Measurements from ENCODE around the gene TET1.
A peak's percentile ranks its signal among the peaks of the same experiment; 100 is the strongest.
"Not testable (repeated sequence)": the region's sequence is repeated elsewhere in the genome, so short reads cannot be mapped to it uniquely, and the experiment has no call there.

Gene TET1

DNA sequence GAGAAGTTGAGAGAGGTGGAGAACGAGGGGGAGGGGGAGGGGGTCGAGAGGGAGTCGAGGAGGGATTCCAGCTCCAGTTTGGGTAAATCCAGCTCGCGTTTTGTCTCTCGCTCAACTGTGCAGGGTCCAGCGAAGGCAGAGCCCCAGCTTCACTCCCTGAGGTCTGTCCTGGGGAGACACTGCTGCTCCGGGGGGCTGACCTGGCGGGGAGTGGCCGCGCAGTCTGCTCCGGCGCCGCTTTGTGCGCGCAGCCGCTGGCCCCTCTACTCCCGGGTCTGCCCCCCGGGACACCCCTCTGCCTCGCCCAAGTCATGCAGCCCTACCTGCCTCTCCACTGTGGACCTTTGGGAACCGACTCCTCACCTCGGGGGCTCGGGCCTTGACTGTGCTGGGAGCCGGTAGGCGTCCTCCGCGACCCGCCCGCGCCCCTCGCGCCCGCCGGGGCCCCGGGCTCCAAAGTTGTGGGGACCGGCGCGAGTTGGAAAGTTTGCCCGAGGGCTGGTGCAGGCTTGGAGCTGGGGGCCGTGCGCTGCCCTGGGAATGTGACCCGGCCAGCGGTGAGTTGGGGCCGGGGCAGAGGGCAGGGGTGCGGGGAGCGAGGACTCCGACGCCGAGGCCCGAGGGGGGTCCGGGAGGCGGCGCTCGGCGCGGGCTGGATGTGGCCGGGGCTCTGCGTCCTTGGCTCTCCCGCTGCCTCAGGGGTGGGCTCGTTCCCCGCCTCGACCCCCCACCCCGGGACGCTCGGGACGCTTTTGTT lies at the start of gene TET1:
Gene TET1, plus strand, starts transcription at position 152 of the 757 bp plus-strand sequence. CDS start 12,002 bp downstream, outside the sequence.
- TF ChIP-seq MYC (IDR thresholded peaks at IDR 0.05; ENCODE audit: low read depth, low read length) (peak; percentile 9; the same call in 1 of the 2 replicates), POLR2A (IDR thresholded peaks at IDR 0.05; ENCODE audit: extremely low read depth, insufficient read length) (peak; percentile 85)
- TF ChIP-seq, protein P1, sequence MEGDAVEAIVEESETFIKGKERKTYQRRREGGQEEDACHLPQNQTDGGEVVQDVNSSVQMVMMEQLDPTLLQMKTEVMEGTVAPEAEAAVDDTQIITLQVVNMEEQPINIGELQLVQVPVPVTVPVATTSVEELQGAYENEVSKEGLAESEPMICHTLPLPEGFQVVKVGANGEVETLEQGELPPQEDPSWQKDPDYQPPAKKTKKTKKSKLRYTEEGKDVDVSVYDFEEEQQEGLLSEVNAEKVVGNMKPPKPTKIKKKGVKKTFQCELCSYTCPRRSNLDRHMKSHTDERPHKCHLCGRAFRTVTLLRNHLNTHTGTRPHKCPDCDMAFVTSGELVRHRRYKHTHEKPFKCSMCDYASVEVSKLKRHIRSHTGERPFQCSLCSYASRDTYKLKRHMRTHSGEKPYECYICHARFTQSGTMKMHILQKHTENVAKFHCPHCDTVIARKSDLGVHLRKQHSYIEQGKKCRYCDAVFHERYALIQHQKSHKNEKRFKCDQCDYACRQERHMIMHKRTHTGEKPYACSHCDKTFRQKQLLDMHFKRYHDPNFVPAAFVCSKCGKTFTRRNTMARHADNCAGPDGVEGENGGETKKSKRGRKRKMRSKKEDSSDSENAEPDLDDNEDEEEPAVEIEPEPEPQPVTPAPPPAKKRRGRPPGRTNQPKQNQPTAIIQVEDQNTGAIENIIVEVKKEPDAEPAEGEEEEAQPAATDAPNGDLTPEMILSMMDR (IDR thresholded peaks at IDR 0.05; ENCODE audit: low read depth, low read length), result no peak
- TF ChIP-seq, protein P2, sequence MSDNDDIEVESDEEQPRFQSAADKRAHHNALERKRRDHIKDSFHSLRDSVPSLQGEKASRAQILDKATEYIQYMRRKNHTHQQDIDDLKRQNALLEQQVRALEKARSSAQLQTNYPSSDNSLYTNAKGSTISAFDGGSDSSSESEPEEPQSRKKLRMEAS (IDR thresholded peaks at IDR 0.05; ENCODE audit: low read depth, low read length), result no peak
- DNase-seq (ENCODE audit: low read depth), result peak; percentile 84
- peak within 1 kb of the TSS; percentile 62 for H3K4me3 ChIP-seq (ENCODE audit: low read depth, low read length)

DNA sequence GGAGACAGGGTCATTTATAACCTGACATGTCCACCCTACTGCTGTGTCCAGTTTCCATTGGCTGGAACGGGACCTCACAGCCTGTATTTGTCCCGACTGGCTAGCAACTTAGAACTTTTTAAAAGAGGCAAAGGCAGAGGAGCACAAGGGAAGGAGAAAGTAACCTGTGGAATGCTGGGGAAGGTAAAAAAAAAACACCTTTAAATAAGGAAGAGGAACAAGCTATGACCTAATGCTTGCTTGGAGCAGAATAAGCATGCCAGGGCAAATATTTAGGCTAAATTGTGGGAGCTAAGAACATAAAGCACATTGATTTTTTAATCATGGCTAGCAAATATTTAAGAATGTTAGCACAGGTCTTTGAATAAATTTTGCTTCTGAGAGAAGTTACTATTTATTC lies 43.9 kb upstream of the TET1 start:
- H3K4me3 ChIP-seq (ENCODE audit: low read depth, low read length), result not testable (repeated sequence)

DNA sequence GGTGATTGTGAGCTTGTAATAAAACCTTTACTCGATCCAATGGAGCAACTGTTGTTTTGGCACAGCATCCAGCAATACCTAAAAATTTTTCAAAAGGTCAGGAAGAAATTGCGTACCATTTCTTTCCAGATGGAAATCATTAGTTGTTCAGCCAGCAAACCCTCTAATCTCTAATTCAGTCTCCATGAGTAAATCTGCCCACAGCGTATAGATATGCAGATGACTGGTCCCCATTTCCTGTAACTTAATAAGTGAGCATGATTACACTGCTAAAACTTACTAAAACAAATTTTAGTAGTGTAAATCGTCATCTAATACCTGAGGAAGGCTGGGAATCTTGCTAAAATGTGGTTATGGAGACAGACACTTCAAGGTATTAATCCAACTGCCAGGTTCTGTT lies 43.4 kb upstream of the TET1 start:
- H3K4me3 ChIP-seq (ENCODE audit: low read depth, low read length), result no peak overlapping the region
- TF ChIP-seq MYC (IDR thresholded peaks at IDR 0.05; ENCODE audit: low read depth, low read length) (no peak), POLR2A (IDR thresholded peaks at IDR 0.05; ENCODE audit: extremely low read depth, insufficient read length) (no peak)
- TF ChIP-seq, protein P1 (IDR thresholded peaks at IDR 0.05; ENCODE audit: low read depth, low read length), result no peak
- TF ChIP-seq, protein P2 (IDR thresholded peaks at IDR 0.05; ENCODE audit: low read depth, low read length), result no peak
- no peak for DNase-seq (ENCODE audit: low read depth)

More for the DNA sequence above, 43.9 kb upstream of the TET1 start:
- DNase-seq (ENCODE audit: low read depth), result not testable (repeated sequence)

DNA sequence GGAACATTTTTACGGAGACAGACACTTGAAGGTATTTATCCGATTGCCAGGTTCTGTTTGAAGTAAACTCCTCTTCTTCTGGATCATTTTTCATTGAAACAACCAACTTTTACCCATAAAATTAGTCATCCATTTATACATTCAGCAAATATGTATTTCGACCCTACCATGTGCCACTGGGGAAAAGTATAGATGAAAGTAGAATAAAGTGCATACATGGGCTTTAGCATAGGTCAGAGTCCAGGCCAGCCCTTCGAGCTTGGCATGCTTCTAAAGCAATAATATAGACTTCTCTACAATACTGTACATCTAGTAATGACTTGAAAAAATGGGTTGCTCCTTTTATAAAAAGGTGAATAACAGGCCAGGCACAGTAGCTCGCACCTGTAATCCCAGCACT lies 42.9 kb upstream of the TET1 start:
- H3K4me3 ChIP-seq (ENCODE audit: low read depth, low read length), result no peak overlapping the region
- no peak for DNase-seq (ENCODE audit: low read depth)
- no peak for TF ChIP-seq POLR2A (IDR thresholded peaks at IDR 0.05; ENCODE audit: extremely low read depth, insufficient read length)
- TF ChIP-seq MYC (IDR thresholded peaks at IDR 0.05; ENCODE audit: low read depth, low read length), result no peak
- TF ChIP-seq, protein P1 (IDR thresholded peaks at IDR 0.05; ENCODE audit: low read depth, low read length), result no peak
- TF ChIP-seq, protein P2 (IDR thresholded peaks at IDR 0.05; ENCODE audit: low read depth, low read length), result no peak

DNA sequence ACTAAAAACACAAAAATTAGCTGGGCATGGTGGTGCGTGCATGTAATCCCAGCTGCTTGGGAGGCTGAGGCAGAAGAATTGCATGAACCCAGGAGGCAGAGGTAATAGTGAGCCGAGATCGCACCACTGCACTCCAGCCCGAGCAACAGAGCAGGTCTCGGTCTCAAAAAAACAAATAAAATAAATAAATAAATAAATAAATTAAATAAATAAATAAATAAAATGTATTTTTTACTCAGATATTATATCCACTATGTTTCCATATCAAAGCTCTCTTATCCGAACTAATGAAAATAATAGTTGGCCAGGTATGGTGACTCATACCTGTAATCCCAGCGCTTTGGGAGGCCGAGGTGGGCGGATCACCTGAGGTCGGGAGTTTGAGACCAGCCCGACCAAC lies 41.5 kb upstream of the TET1 start:
- DNase-seq (ENCODE audit: low read depth), result not testable (repeated sequence)

DNA sequence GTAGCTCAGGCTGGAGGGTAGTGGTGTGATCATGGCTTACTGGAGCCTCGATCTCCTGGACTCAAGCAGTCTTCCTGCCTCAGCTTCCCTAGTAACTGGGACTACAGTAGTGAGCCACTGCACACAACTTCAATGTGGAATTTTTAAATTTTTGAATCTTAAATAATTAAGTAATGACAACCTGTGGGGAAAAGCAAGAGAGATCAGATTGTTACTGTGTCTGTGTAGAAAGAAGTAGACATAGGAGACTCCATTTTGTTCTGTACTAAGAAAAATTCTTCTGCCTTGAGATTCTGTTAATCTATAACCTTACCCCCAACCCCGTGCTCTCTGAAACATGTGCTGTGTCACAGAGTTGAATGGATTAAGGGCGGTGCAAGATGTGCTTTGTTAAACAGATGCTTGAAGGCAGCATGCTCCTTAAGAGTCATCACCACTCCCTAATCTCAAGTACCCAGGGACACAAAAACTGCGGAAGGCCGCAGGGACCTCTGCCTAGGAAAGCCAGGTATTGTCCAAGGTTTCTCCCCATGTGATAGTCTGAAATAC lies 34.6 kb upstream of the TET1 start:
- not testable (repeated sequence) for H3K4me3 ChIP-seq (ENCODE audit: low read depth, low read length)

More for the DNA sequence above, 41.5 kb upstream of the TET1 start:
- not testable (repeated sequence) for H3K4me3 ChIP-seq (ENCODE audit: low read depth, low read length)

DNA sequence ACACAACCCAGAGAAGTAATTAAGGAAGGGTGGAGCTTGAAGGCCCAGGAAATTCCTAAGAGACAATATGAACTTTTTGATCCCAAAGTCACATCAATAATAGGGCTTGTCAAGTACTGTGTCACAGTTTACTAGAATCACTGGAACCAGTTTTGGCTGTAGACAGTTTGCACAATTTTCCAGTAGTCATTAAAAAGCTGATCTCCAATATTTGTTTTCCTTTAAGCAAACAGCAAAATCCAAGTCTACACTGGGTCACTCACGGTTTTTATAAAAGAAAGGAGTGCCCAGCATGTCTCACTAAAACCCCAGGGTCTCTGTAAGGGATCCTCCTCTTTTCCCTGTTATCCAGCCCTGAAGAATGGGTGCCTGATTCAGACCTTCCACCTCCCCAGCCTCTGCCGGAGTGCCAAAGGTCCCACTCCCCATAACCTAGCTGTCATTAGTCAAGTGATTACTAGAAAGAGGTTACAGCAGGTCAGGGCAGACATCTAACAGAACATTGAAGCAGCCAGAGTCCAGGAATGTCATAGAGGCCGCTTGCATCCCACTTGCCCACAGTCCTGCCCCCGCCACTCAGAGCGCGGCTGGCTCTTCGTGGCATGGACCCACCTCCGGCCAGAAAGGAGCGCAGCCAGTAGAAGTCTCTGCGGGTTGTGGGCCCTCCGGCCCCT lies 33.4 kb upstream of the TET1 start:
- DNase-seq (ENCODE audit: low read depth), result no peak
- peak overlapping the region; percentile 94 for H3K4me3 ChIP-seq (ENCODE audit: low read depth, low read length)

More for the DNA sequence above, 34.6 kb upstream of the TET1 start:
- DNase-seq (ENCODE audit: low read depth), result not testable (repeated sequence)

More for the DNA sequence above, 33.4 kb upstream of the TET1 start:
- TF ChIP-seq, protein P1 (IDR thresholded peaks at IDR 0.05; ENCODE audit: low read depth, low read length), result no peak
- no peak for TF ChIP-seq MYC (IDR thresholded peaks at IDR 0.05; ENCODE audit: low read depth, low read length)
- TF ChIP-seq POLR2A (IDR thresholded peaks at IDR 0.05; ENCODE audit: extremely low read depth, insufficient read length), result no peak
- TF ChIP-seq, protein P2 (IDR thresholded peaks at IDR 0.05; ENCODE audit: low read depth, low read length), result no peak

Data from NB4 (cell line).